NCI-H226 (cell line): ENCODE data around the gene CEP83.

Experiments used
- DNase-seq: peaks from one replicate; pipeline ENCODE4 v3.0.0-alpha.2; 2015

CEP83 gene

DNA sequence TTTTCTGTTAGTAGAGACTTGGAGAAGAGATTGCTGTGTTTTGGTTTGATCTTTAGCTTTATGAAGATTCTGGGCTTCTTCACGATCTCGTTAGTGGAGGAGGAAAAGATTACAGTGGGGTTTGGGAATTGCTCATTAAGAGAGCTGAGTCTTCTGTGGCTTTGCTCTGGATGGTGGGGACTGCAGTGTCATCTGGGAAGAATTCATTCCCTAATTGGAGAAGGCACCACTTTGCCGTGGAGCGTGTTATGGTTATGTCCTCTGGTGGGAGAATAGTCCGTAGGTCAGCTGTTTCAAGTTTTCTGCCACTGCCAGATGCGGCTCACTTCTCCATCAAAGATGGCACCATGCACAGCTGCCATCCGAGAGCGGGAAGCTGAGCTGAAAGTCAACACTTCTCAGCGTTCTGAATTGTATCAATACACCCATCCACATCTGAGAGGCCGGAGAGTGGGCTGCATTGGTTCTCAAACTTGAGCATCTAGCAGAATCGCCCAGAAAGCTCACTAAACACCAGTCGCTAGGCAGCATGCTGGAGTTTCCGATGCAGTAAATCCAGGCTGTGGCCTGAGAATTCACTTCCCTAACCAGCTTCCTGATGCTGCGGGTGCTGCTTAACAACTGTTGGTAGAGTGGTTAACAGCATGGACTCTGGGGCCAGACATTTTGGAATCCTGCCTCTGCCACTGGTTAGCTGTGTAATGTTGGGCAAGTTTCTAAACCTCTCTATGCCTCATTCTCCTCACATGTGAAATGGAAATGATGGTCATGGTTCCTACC, 193.5 kb downstream of the CEP83 start:
- DNase-seq, result no peak

DNA sequence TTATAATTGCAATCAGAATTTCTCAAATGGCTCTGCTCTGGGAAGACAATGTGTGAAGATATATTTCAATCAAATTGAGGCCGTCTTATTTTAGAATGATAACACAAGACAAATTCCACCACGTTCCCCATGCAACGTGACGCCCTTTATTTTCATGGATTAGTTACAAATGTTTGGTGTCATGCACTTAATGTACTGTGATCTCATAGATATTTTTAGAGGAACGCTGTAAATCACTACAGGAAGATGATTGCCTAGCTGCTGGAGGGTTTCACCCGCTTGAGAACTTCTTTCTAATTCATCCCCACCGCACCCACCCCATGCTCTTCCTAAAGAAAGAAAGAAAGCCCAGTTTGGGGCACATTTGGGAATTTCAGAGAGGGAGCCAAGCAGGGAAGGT, 194.1 kb downstream of the CEP83 start:
- DNase-seq, result no peak

DNA sequence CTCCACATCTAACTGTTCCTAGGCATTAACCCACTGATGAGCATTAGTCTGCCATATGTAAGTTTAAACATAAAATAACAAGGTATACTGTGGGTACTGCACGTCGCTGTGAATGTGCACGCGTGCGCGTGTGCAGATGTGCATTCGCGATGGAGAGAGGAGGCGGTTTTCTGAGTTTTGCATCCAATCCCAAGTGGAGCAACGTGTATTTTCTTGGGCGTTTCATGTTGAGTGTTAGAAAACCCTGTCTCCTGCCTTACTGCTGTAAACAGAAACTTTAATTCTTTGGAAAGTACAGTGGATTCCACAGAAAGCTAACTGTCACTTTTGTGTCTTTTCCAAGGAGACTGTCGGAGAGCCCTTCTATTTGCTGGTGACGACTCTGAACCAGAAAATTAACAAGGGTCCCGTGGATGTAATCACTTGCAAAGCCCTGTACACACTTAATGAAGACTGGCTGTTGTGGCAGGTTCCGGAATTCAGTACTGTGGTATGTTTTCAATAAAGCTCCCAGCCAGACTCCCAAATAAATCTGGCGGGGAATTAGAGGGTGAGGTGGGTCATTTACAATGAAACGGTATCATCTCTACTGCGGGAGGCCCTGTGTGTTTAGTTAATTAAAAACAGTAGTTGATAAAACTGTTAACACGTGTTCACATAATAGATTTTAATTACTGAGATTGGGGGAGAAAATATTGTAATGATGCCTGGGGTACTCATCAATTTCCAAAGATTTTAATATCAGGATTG, 194.8 kb downstream of the CEP83 start:
- no peak for DNase-seq

DNA sequence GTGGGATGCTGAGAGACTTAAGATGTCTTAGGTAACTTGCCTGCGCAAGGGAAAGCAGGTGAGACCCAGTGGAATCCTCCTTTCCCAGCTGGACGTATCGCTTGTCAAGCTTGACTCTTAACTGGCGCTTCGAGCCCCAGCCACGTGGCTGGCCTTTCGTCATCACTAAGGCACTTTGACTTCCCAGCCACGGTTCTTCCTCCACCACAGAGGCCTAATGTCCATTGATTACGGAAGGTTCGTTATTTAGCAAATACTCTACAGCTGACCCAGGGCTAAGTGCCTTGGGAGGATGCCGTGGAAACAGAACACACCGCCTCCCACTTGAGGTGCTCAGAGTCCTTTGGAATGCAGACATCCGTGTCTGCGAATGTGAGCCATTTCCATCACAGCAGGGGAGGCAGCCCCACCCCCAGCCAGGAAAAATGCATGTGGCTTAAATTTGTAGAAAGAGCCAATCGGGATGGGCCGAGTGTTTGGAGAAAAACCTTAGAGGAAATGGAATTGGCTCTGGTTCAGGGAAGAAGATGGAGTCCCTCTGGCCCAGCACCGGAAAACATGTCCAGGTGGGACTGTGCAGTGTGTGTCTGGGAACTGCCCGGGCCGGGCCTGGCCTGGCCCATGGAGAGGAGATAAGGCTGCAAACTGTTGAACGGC, 195.6 kb downstream of the CEP83 start:
- no peak for DNase-seq

DNA sequence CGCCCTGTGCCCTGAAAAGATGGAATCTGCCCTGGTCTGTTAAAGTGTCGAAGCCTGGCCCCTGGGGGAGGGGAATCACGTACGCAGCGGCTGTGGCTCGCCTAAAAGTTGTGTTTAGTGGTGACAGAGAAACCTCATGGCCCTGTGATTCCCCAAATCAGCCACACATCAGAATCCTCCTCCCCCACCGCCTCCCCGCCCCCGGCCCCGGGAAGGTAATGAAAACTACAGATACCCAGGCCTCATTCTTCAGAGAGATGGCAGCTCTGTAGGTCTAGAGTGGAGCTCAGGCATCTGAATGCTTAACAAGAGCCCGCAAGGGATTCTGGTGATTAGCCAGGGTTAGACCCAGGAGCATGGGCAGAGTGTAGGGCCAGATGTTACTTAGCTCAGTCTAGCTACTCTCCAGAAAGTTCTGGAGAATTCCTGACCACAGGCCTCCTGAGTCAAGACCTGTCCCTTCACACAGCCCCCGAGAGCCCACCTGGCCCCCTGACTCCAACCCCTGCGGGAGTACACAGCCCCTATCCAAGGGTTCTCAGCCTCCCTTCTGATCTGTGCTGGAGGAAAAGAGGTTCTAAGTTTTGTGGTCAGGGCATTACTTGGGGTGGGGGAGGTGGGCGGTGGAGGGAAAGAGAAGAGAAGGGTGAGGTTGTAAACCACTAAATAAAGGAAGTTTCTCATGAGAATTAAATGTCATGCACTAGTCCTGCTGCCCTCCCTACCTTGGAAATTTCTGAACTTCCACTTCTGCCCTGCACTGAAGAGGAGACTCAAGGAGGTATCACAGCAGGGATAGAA, 196.5 kb downstream of the CEP83 start:
- DNase-seq, result no peak

DNA sequence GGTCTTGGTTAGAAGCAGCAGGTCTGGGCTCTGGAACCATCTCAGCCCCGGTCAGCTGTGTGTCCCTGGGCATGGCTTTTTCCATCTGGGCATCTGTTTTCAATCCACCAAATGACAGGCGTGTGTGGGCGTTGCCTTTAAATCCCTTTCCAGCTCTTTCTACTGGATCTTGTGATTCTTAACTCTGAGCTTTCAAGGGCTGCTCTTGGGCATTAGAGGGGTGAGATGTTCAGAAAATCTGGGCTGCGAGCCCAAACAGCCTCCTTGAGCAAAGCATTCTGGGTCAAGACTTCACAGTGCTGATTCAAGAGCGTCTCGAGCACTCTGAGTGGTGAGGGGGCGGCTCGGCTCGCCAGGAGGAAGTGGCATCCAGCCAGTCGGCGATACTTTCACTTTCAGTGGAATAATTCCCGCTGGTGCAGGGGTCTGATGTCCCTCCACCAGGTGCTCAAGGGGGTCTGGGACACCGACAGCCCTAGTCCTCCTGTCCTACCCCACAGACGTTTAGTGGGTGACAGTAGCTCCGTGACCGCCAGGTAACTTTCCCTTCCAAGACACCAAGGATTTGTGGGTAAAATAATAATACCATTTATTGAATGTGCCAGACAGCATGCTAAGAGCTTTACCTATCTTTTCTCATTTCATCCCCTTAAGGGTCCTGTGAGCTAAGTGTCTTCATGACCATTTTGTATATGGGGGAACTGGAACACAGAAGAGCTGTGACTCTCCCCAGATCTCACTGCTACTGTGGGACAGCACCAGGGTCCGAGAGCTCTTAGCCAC, 197.2 kb downstream of the CEP83 start:
- peak; percentile 84 for DNase-seq

DNA sequence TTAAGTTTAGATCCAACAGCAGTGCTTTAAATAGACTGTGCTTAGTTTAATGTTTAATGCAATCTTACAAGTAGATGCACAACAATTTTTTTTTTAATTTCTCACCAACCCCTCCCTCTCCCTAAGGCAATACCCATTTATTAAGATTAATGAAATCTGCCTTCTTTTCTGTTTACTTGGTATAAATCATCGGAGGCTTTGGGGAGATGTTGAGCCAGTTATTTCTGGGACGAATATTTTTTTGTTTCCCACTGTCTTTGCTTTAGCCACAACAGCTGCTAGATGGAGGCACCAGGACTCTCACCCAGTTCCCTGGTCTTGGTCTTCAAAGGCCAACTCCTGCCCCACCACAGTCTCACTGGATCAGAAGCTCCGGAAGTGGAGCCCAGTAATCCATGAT, 197.9 kb downstream of the CEP83 start:
- no peak for DNase-seq

DNA sequence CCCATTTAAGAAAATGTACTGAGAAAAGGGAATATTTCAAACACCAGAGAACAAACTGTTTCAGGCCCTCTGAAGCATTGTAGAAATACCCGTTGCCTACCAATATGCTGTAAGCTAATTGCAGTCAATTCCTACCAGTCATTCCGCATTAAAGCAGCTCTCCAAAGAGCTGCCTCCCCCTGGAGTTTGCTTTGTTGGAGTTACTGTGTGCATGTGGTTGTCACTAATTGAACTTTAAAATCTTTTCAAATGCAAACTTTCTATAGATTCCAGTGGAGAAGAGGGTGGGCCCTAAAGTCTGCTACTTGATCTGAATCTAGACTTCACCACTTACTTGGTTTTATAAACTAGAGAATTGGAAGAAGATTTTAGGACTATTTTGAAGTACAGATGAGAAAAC, 198.5 kb downstream of the CEP83 start:
- no peak for DNase-seq

DNA sequence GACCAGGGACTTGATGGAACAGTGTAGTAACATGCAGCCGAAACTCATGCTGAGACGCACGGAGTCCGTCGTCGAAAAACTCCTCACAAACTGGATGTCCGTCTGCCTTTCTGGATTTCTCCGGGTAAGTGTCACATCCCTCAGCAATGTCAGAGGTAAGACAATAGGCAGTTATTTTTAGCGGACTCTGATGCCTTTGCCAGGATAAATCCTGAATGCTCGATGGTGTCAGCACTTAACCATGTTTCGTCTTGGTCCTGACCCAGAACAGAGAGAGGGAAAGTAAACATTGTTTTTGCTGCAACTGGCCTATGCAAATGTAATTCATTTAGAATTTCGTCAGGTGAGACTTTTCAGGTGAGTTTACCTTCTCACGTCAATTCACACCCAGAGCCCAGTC, 198.9 kb downstream of the CEP83 start:
- DNase-seq, result no peak

DNA sequence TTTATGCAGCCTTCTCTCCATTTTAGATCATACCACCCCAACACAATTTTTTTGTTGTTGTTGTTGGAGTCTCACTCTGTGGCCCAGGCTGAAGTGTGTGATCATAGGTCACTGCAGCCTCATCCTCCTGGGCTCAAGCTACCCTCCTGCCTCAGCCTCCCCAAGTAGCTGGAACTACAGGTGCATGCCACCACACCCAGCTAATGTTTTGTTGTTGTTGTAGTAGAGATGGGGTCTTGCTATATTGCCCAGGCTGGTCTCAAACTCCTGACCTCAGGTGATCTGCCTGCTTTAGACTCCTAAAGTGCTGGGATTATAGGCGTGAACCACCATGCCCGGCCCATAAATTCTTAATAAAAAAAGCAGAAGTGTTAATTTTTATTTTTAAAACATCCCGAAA, 199.7 kb downstream of the CEP83 start:
- no peak for DNase-seq

DNA sequence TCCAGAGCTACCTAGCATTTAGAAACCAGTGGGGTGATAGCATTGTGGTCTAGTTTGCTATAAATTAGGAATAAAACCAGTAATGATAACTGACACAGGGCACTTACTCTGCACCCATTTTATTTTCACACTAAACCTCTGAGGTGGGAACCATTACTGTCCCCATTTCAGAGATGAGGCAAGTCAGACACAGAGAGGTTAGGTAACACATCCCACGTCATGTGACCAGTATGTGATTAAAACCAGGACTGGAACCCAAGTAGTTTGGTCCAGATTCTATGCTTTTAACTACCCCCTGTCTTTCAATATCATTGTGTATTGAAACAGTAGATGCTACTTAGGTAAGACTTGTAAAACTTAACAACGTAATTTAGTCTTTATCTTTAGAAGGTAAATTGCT, 201.1 kb downstream of the CEP83 start:
- no peak for DNase-seq
